Transverse colon (tissue), 4 donors: ENCODE measurements around the gene MKNK1. TPM values are rescaled to one million over a fixed set of nuclear protein-coding genes. Genes with fewer than 3 reads are reported as not detected.

ENCODE experiments used
- DNase-seq: peaks from one replicate; pipeline ENCODE4 v3.0.0-alpha.2; 2019
- H3K27ac ChIP-seq, 4 donors: fragments of 200-600 bp; sonication (generic); 2 replicates each; pipeline ENCODE4 v1.5.1; 2016 to 2018; ENCODE audit warnings: inconsistent platforms in 4 of 4
- H3K27me3 ChIP-seq: fragments of 200-600 bp; sonication (generic); 2 replicates; pipeline ENCODE4 v1.5.1; 2017; ENCODE audit warnings: inconsistent platforms
- H3K36me3 ChIP-seq, 4 donors: fragments of 200-600 bp; sonication (generic); 2 replicates each; pipeline ENCODE4 v1.5.1; 2017 to 2019; ENCODE audit warnings: inconsistent platforms in 4 of 4
- H3K4me1 ChIP-seq, 4 donors: fragments of 200-600 bp; sonication (generic); 2 replicates each; pipeline ENCODE4 v1.5.1; 2017 to 2020; ENCODE audit warnings: inconsistent platforms in 4 of 4
- H3K4me3 ChIP-seq, 4 donors: fragments of 200-600 bp; sonication (generic); 1 replicate in 1 of 4; 2 replicates in 3 of 4; pipeline versions ENCODE4 v1.5.1 to v1.6.1; 2017 to 2019; ENCODE audit warnings: inconsistent platforms in 4 of 4
- H3K9me3 ChIP-seq, 2 donors: fragments of 200-600 bp; sonication (generic); 2 replicates each; pipeline ENCODE4 v1.5.1; 2017 to 2019; ENCODE audit warnings: inconsistent platforms in 2 of 2
- CTCF ChIP-seq, 5 experiments: fragments of 200-600 bp in 3 of 5; fragments of 450-650 bp in 2 of 5; sonication (generic) in 3 of 5; IDR thresholded peaks; 1 replicate in 2 of 5; 2 replicates in 3 of 5; pipeline ENCODE4 v1.5.1; 2016 to 2017; ENCODE audit warnings: antibody characterized with exemption in 5 of 5, inconsistent platforms in 3 of 5, mild to moderate bottlenecking in 2 of 5, moderate library complexity in 1 of 5
- EP300 ChIP-seq: sonication (generic); formaldehyde crosslinking; IDR thresholded peaks from one replicate; pipeline ENCODE4 v1.6.1; 2017; ENCODE audit warnings: antibody characterized with exemption, low read depth
- POLR2A ChIP-seq: fragments of 450-650 bp; IDR thresholded peaks from one replicate; pipeline ENCODE4 v1.6.1; 2016; ENCODE audit warnings: antibody characterized with exemption, mild to moderate bottlenecking, moderate library complexity
- POLR2AphosphoS5 ChIP-seq, 3 donors: sonication (generic); formaldehyde crosslinking; IDR thresholded peaks; one replicate each; pipeline ENCODE4 v1.6.1; 2016; ENCODE audit warnings: antibody characterized with exemption in 3 of 3
- WGBS, 2 donors: methylation state at CpG; one replicate each; pipeline ENCODE4 v1.1.5; 2018; ENCODE audit warnings: low coverage in 1 of 2; 5-methylcytosine and 5-hydroxymethylcytosine counted together
- in situ Hi-C, 4 donors: fragments of 200-750 bp; cut with MboI; loops; one replicate each; pipeline versions ENCODE4 v1.15.0 to v1.15.1; 2017; ENCODE audit warnings: low sequenced_read_pairs in 3 of 4, low pct_ligation_motif_present in 1 of 4, low pct_unique_long_range_greater_than_20kb in 1 of 4
- intact Hi-C: fragments of 100-400 bp; cut with DNase I; formaldehyde crosslinking; loops from one replicate; pipeline ENCODE4 v1.15.1; 2023; ENCODE audit warnings: low total_unique reads
- total RNA-seq, 4 donors: library from RNA; depleted of rRNA; stranded (reverse); fragments of >200 nt; gene quantifications; one replicate each; pipeline ENCODE4 v1.1.0, GENCODE V29; 2016

MKNK1 gene
- total RNA-seq, 4 donors from 2014 or later, result 59.5 to 80.5 (median 62.3) TPM

DNA sequence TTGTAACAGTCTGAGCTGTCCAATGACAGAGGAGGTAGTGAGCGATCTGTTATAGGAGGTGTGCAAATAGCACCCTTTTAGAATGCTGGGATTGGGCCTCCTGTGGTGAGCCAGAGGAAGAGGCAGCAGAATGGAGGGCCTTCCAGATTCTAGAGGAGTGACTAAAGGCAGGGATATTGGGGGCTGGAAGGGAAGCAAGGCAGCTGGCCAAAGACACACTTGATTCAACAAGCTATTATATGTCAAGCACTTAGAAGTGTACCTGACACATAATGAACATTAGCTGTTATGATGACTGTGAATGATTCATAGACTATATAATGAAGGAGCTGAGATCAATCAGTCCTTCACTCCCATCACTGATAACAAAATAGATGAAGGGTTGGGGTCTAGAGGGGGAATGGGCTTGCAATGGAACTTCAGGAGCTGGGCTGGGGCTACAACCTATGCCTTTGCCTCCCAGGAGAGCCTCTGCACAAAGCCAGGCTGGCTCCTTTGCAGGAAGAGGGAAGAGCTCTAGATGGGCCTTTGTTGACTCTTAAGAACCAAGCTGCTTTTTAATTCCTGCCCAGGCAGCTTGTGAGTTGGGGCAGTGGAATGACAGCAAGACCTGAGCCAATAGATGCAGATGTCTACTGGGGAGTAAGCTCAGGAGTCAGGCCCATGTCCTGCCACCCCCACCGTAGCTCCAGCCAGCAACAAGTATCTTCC, 2.3 kb upstream of the MKNK1 start:
- TF ChIP-seq CTCF (IDR thresholded peaks at IDR 0.05), result no peak
- TF ChIP-seq POLR2A, result no peak
- TF ChIP-seq POLR2AphosphoS5 (IDR thresholded peaks at IDR 0.05), result no peak
- TF ChIP-seq EP300, result no peak
- intact Hi-C loops, result loop anchor here (5.0 kb wide), 1 partner anchor 111 kb away; the partner anchor contains the start of gene EFCAB14
- no peak overlapping the region for H3K27ac ChIP-seq

DNA sequence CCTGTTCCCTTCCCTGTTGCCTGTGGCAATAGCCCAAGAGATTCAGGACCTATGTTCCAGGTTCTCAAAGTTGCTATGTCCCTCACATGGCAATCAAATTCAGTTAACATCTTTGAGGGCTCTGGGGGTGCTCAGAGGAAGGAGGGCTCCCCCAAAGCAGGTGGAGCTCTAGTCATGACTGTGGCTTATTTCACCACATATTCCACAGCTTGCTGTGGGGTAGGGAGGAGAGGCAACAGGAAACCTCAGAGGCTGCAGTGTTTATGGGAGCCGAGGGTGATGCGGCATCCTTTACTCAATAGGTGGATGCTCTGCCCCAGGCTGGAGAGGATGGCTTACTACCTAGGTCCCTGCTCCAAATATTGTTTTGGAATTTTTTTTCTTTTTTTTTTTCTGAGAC, 1.2 kb upstream of the MKNK1 start:
- intact Hi-C loops, result loop anchor here (5.0 kb wide), 1 partner anchor 112 kb away; the partner anchor contains the start of gene EFCAB14
- no peaks in the 10 kb centered on the region for H3K27me3 ChIP-seq
- no peak overlapping the region for H3K4me3 ChIP-seq
- peaks cover 8 to 37% (median 19%) of the 10 kb centered on the region in 4 donors for H3K4me1 ChIP-seq
- 77% methylated on average over 2 of the region's 2 CpGs; no CpG with 5 or more reads in 1 of the 2 donors for WGBS, 2 donors
- no peak for DNase-seq
- H3K9me3 ChIP-seq, result no peaks in the 10 kb centered on the region
- no peak overlapping the region for H3K27ac ChIP-seq
- TF ChIP-seq POLR2A (no peak), POLR2AphosphoS5 (IDR thresholded peaks at IDR 0.05) (no peak), EP300 (no peak), CTCF (IDR thresholded peaks at IDR 0.05) (no peak)
- H3K36me3 ChIP-seq, result no peaks in the 10 kb centered on the region
- in situ Hi-C loops, result no loop called here

More for the DNA sequence above, 2.3 kb upstream of the MKNK1 start:
- Histone ChIP-seq H3K4me1 (peaks cover 8 to 29% (median 21%) of the 10 kb centered on the region in 4 donors), H3K27me3 (no peaks in the 10 kb centered on the region), H3K36me3 (no peaks in the 10 kb centered on the region), H3K4me3 (no peak overlapping the region), H3K9me3 (no peaks in the 10 kb centered on the region)
- DNase-seq, result no peak
- in situ Hi-C loops, result no loop called here
- 100% methylated on average over 2 of the region's 2 CpGs; no CpG with 5 or more reads in 1 of the 2 donors for WGBS, 2 donors

- H3K4me3 ChIP-seq, result peak overlapping the region; percentile 48 to 99 (median 74)
- intact Hi-C loops, result no loop called here
- H3K27me3 ChIP-seq, result no peaks in the 10 kb centered on the region
- H3K4me1 ChIP-seq, result peaks cover 9 to 54% (median 25%) of the 10 kb centered on the region in 4 donors
- TF ChIP-seq POLR2A (no peak), EP300 (no peak), CTCF (IDR thresholded peaks at IDR 0.05) (no peak), POLR2AphosphoS5 (IDR thresholded peaks at IDR 0.05) (no peak)
- no peaks in the 10 kb centered on the region for H3K36me3 ChIP-seq
- H3K9me3 ChIP-seq, result no peaks in the 10 kb centered on the region
- WGBS, 2 donors, result 0% methylated on average over 2 of the region's 2 CpGs
- H3K27ac ChIP-seq, result peak overlapping the region; percentile 84 to 95 (median 86)
- DNase-seq, result no peak
- in situ Hi-C loops, result no loop called here
These were observed 599 bp downstream of the MKNK1 start for GRCh38 chr1:46603481-46603857.

DNA sequence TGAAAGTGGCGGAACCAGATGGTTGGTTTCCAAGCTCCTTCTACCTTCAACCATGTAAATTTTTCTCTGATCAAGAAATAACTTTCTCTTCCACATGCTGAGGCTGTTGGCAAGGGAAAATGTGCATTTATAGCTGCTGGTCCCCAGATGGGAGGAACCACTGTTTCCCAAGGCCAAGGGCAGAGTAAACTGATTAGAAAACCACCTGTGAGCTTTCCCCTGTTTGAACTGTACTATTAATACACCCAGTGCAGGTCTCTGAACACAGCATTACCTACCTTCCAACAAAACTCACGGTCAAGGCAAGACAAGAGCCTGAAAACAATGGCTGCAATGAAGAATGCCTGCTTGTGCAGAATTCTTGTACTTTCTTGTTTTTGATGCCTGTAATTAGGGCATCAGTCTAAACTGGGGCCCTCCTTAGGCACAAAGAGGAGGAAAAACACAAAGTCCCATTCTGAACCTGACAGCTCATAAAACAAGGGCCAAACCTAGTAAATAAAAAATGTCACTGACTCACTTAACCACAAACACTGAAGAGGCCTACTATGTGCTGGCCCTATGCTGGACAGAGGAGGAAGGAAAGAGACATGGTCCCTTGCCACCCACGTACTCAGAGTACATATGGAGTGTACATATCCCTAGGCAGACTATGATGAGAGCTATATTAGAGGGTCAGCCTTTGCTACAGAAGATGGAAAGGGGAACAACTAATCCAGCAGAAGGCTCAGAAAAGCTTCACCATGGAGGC, 2.6 kb downstream of the MKNK1 start:
- Histone ChIP-seq H3K27ac (no peak overlapping the region), H3K9me3 (no peaks in the 10 kb centered on the region), H3K36me3 (peaks cover 0 to 5% (median 0%) of the 10 kb centered on the region in 4 donors), H3K4me1 (peaks cover 15 to 58% (median 25%) of the 10 kb centered on the region in 4 donors), H3K27me3 (no peaks in the 10 kb centered on the region), H3K4me3 (no peak overlapping the region)
- no peak for TF ChIP-seq POLR2A
- TF ChIP-seq CTCF (IDR thresholded peaks at IDR 0.05), result no peak
- TF ChIP-seq POLR2AphosphoS5 (IDR thresholded peaks at IDR 0.05), result no peak
- TF ChIP-seq EP300, result no peak
- in situ Hi-C loops (no loop called here), intact Hi-C loops (no loop called here)
- DNase-seq, result no peak
- WGBS, 2 donors, result 92 to 97% methylated on average over 3 of the region's 3 CpGs
